ENCODE results near the gene PSMD2. TPM values are rescaled to one million over a fixed set of nuclear protein-coding genes. Genes with fewer than 3 reads are reported as not detected.

PSMD2 gene
- total and polyA plus RNA-seq, 11 donors = 82.3 to 443 (median 232) TPM

GRCh38 chr3:184325269-184325668, 26.2 kb downstream of the PSMD2 start:
- Histone ChIP-seq H3K27ac (no peak overlapping the region), H3K9me3 (no peaks in the 10 kb centered on the region), H3K27me3 (no peaks in the 10 kb centered on the region), H3K36me3 (peaks cover 17 to 100% (median 99%) of the 10 kb centered on the region in 9 donors), H3K4me1 (peaks cover 2 to 30% (median 9%) of the 10 kb centered on the region in 12 donors), H3K4me3 (no peak overlapping the region)
- no peak for TF ChIP-seq POLR2A (IDR thresholded peaks at IDR 0.05)
- no peak for TF ChIP-seq CTCF (IDR thresholded peaks at IDR 0.05)
- DNase-seq = peak in 1 of 5 donors; percentile 10
- ATAC-seq = no peak
- WGBS, 4 donors = 87 to 91% (median 89%) methylated on average over 13 of the region's 13 CpGs
- intact Hi-C loops (cut with DNase I) = no loop called here

- Histone ChIP-seq H3K9me3 (no peaks in the 10 kb centered on the region), H3K36me3 (peaks cover 17 to 100% (median 100%) of the 10 kb centered on the region in 9 donors), H3K27ac (no peak overlapping the region), H3K4me3 (no peak overlapping the region), H3K27me3 (no peaks in the 10 kb centered on the region), H3K4me1 (peaks cover 0 to 24% (median 4%) of the 10 kb centered on the region in 12 donors)
- intact Hi-C loops (cut with DNase I) = no loop called here
- TF ChIP-seq CTCF (IDR thresholded peaks at IDR 0.05) (no peak), POLR2A (IDR thresholded peaks at IDR 0.05) (no peak)
- 68 to 86% (median 82%) methylated on average over 6 of the region's 6 CpGs for WGBS, 4 donors
- peak in 1 of 5 donors; percentile 9 for DNase-seq
- ATAC-seq = no peak
Measured at GRCh38 chr3:184325715-184326369, 26.8 kb downstream of the PSMD2 start.

- no peak overlapping the region for H3K27ac ChIP-seq
- no peaks in the 10 kb centered on the region for H3K9me3 ChIP-seq
- WGBS, 4 donors = 92 to 96% (median 95%) methylated on average over 21 of the region's 21 CpGs
- H3K27me3 ChIP-seq = no peaks in the 10 kb centered on the region
- DNase-seq = no peak
- H3K4me1 ChIP-seq = peaks cover 0 to 17% (median 4%) of the 10 kb centered on the region in 12 donors
- intact Hi-C loops (cut with DNase I) = no loop called here
- TF ChIP-seq POLR2A (IDR thresholded peaks at IDR 0.05) = no peak
- no peak for TF ChIP-seq CTCF (IDR thresholded peaks at IDR 0.05)
- ATAC-seq = no peak
- no peak overlapping the region for H3K4me3 ChIP-seq
- peaks cover 22 to 100% (median 100%) of the 10 kb centered on the region in 9 donors for H3K36me3 ChIP-seq
Measured at GRCh38 chr3:184327171-184327570, 28.1 kb downstream of the PSMD2 start.

GRCh38 chr3:184328516-184328915, 29.5 kb downstream of the PSMD2 start:
- TF ChIP-seq CTCF (IDR thresholded peaks at IDR 0.05) = no peak
- no peak for TF ChIP-seq POLR2A (IDR thresholded peaks at IDR 0.05)
- Histone ChIP-seq H3K36me3 (peaks cover 15 to 100% (median 100%) of the 10 kb centered on the region in 9 donors), H3K27ac (no peak overlapping the region), H3K4me3 (no peak overlapping the region), H3K4me1 (peaks cover 0 to 14% (median 5%) of the 10 kb centered on the region in 12 donors), H3K9me3 (no peaks in the 10 kb centered on the region), H3K27me3 (no peaks in the 10 kb centered on the region)
- ATAC-seq (no peak), DNase-seq (no peak)
- intact Hi-C loops (cut with DNase I) = no loop called here
- 45 to 61% (median 53%) methylated on average over 3 of the region's 3 CpGs for WGBS, 4 donors

All from heart left ventricle (tissue), 16 donors.